C4-2B (cell line): ENCODE results near the gene PRKCB.

Source experiments
- CTCF ChIP-seq: fragments of 450-650 bp; conservative IDR thresholded peaks from 2 replicates; pipeline ENCODE4 v1.5.1; 2017; ENCODE audit warnings: mild to moderate bottlenecking
- ZFX ChIP-seq: fragments of 450-650 bp; IDR thresholded peaks from 2 replicates; pipeline ENCODE4 v1.6.1; 2017

- no peak for TF ChIP-seq CTCF
- TF ChIP-seq ZFX = no peak
Observed at GRCh38 chr16:24129412-24129918, 293.7 kb downstream of the PRKCB start.
